TTC549 (cell line): ENCODE results near the gene SLC7A5.
"Not testable (repeated sequence)": the region's sequence is repeated elsewhere in the genome, so short reads cannot be mapped to it uniquely, and the experiment has no call there.

Source experiments
- FAIRE-seq: peaks from 2 replicates; lab custom pipeline; 2012; peaks lifted over from hg19 to GRCh38; lab: Jason Lieb, UNC

Gene SLC7A5

DNA sequence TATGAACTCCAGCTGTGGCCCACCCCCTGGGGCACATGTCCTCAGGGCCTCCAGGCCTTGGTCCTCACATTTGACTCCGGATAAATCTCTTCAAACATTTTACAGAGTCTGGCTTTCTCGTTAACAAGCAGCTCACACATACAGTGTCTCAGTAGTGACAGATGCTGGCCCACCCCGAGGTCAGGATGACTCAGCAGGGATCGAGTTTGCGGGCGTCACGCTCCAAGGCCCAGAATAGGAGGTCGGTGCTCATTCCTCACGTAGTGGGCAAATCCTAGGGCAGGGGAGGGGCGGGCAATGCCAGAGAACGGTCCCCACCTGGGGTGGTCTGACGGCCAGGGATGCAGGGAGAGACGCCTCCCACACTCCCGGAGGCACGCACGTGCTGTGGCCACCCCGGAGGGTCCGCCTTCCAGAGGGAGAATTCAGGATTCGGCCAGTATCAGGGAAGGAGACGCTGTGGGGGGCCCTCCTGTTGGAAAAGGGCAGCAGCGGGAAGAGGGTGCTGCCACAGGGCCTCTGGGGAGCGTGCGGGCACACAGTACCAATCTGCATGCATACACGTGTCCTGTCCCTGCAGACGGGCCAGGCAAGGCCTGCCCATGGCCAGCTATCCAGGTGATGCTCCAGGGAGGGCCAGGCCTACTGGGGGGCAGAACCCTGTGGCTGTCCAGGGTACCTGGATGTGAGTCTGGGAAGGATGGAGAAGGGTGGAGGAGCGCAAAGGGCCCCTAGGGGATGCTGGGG is 8.6 kb downstream of the SLC7A5 start:
- FAIRE-seq, result no peak

DNA sequence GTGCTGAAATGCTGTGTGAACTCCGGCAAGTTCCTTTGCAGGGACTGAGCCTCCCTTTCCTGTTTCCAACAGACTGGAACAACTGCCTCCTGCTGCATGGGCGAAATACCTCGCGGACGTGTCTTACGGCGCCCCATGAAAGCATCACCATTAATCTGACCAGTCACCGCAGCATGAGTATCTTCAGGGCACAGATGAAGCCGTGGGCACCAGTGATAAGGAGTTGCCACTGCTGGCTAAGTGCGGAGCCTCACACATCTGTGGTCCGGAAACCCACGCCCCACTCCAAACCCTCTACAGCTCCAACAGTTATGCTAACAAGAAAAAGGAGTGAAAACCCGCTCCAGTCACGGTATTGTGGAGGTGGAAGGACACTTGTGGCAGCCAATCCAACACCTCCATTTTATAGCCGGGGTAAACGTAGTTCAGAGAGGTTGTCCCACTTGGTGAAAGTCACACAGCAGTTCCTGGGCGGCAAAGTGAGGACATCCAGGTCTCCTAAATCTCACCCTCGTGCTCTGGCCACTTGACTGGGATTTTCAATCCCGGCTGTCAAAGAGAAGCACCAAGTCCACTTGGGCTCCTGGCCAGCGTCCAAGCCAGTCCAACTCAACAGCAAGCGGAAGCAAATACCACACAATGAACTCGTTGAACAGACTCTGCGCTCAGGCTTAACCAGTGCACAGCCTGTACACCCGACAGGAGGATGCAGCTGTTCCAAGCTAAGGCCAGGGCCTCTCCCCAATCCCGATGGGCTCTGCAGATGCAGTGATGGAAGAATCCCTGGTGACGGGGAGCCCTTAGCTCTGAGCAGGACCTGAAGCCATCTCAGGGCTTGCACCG is 10.9 kb downstream of the SLC7A5 start:
- not testable (repeated sequence) for FAIRE-seq

DNA sequence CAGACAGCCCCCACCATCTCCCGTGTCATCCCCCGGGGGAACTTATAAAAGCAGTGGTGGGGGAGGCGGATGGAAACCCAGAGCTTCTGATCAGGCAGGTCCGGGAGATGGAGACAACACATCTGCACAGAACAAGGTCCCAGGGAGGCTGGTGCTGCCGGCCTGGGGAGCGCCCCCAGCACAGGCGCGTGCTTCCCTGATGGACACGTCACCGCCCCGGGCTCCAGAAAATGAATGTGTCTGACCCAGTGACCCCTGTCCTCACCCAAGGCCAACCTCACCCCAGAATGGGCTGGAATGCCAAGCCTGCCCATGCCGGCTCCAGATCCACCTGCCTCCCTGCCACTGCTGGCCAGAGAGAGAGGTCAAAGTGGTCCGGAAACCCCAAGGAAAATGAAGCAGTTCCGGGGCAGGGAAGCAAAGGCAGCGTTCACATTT is 12.5 kb downstream of the SLC7A5 start:
- no peak for FAIRE-seq

DNA sequence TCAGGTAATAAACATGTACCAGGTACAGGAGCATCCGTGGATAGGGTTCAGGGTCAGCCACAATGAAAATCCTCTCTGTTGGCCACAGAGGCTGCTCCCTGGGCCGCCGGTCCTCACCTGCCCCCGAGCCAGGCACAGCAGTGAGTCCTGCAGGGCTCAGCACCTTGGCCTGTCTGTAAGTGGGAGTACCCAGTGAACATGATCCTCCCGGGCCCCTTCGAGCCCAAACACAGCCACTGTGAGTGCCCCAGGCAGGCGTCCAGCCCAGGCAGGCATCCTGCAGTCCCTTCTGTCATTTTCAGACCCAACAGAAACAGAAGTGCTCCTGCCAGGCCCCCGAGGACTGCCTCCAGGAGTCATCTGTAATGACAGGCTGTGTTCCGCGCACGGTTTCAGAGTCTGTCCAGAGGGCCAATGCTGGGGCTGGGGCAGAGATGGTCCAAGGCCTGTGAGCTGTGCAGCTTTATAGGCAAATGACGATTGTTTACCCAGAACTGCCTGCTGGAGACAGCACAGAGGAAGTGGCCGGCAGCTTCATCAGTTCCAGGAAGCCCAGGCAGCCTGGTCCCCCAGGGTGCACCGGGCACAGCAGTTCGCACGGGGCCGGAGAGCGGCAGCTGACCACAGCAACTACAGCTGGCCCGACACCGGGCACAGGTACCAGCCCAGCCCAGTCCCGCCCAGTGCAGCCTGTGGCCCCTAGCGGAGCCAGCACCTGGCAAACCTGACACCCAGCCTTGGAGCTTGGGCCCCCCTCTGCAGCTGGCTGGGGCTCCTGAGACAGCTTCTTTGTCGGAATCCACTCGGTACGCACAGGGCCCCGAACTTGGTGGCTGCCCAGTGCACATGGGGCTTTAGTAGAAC is 13.2 kb downstream of the SLC7A5 start:
- no peak for FAIRE-seq

DNA sequence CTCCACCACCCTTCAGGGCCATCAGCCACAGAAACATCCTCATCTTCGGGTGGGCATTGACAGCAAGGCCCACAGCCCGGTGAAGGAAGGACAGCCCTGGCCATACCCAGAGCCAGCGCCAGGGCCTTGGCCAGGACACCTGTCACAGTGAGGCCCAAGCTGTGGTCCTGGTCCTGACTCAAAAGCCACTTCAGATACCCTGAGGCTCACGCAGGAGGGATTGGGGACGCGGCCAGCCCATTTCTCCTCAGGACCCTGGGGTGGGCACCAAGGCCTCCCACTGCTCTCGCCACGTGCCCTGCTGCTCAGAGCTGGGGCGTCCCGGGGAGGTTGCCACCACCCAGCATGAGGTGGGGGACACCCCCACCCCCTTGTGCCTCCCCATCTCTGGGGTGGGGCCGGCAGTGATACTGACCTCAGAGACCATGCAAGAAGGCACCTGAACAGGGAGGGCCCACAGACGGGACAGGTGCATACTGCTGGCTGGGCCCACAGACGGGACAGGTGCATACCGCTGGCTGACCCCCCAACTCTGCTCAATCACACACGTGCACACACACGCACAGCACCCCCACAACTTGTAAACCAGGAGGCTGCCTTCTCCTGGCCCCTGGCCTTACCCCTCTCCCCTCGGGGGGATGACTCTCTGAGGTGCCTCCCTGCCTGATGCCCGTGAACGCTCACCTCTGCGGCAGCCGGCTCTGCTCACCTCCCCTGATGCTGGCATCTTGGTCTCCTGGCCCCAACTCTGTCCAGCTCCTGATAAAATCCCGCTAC is 14.2 kb downstream of the SLC7A5 start:
- FAIRE-seq, result no peak

DNA sequence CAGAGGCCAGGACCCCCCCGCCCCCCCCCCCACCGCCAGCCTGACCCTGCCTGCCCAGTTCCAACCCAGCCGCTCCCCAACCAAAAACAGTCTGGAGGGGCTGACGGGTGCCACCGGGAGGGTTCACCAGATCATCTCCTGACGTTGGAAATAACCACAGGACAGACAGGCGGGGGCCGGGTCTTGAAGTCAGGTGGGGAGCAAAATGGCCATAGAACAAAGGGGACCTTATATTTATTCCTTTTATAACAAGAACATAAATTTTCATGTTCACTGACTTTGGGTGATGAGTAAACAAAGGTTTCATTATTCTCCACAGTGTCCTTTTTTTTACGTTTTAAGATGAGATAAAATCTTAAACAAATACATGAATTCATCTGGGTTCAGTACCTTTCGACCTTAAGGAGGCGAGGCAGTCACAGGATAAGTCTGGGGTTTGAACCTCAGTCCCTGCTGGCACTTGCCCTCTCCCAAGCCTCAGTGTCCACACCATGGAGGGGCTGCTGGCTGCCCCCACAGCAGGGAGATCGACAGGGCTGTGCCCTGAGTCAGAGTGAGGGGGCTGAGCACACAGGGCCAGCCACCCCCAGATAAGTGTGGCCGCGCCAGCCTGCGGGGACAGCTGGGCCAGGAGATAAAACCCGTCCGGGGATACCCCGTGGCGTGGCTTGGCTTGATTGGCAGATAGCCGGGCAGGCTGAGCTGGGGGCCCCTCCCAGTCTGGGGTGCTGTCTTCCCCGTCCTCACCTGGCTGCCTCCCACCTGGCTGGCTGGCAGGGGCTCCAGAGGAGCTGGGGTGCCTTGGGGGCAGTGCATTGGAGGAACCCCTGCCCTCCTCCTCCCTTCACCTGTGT is 15.0 kb downstream of the SLC7A5 start:
- no peak for FAIRE-seq

DNA sequence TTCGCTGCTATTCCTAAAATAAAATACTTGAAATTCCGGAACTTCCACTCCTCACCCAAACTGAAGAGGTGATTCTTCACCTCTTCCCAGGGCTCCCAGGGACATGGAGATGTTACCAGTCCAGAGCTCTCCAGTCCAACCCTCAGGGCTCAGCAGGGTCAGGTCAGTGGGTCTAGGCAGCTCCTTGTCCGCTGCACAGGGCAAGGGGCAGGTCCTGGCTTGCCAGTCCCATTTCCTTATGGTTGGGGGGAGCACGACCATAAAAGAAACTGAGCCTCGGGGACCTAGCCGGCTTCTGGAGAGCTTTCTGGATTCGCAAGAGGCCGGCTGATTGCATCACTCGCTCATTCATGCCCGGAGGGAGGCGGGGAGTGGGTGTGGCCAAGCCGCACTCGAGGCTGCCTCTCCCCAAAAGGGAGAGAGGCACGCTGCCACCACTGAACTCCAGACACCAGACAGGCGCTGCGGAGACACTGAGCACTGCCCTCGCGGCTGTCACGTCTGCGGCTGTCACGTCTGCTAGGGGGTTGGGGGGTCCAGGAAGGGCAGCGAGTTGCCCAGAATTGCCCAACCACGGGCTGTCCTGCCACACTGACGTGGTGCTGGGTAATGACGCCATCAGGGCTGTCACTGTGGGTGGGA is 15.8 kb downstream of the SLC7A5 start:
- FAIRE-seq, result no peak

DNA sequence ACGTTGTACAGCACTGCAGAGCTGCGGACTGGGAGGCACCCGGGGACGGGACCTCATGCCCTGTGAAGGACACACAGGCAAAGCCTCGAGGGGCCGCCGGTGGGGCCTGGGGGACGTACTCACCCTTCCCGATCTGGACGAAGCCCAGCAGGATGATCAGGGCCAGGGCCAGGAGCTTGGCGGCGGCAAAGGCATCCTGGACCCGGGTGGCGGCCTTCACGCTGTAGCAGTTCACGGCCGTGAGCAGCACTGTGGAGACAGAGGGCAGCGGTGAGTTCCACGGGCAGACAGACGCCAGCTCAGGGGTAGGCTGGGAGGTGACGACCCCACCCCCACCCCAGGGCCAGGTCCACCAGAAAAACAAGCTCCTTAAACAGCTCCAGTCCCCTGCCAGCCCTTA is 17.7 kb downstream of the SLC7A5 start:
- no peak for FAIRE-seq

DNA sequence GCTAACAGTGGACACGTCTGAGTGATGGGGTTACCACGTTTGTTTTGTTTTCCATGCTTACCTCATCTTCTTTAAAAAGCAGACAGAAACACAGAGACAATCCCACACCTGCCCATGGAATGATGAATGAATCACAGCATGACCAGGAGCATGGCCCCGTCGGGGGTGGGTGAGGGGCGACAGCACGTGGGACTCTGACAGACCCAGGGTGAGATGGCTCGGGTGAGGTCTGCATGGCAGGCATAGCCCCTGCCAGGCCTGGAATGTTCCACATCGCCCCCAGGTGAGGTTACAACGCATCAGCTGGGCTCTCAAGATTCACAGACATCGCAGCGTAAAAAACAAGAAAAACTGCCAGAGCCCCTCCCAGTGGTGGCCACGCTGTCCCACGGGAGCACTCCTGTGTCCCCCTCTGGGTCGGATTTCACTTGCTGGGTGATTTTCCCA is 18.1 kb downstream of the SLC7A5 start:
- FAIRE-seq, result no peak

DNA sequence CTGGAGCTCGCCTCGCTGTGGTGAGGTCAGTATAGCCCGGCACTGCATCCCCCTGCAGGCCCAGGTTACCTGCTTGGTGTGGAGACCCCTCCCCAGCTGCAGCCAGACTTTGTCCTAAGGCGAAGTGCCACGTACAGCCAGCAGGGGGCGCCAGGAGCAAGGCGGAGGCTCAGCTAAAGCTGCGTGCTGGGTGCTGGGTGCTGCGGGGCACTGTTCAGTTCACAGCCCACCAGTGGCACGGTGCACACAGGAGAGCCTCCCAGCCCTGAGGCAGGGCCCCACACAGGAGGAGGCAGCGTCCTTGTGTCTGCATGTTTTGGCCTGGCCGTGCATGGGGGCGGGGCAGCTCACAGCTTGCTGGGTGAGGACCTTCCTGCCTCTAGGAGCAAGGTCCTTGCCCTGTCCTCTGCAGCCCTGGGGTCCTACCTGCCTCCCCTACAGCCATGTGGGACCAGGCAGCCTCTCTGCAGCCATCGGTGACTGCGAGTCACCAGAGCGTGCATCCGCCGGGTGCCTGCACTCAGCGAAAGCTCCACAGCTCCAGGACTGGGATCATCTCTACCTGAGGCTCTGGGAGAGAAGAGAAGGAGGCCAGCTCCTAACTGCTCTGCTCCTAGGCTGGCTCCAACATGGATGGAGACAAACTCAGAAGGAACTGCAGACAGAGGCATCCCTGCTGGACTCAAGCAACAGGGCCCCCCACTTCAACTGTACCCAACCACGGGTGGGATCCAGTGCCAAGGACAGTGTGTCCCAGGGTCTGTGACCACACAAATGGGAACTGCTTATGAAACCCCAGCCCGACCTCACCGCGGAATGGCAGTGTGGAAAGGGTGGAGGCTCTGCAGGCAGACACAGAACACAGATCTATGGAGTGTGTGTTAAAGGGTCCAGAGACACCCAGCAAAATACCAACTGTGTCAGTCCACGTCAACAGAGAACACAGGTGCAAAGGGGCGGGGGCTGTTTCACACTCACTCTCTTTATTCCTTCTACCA is 19.0 kb downstream of the SLC7A5 start:
- FAIRE-seq, result no peak

DNA sequence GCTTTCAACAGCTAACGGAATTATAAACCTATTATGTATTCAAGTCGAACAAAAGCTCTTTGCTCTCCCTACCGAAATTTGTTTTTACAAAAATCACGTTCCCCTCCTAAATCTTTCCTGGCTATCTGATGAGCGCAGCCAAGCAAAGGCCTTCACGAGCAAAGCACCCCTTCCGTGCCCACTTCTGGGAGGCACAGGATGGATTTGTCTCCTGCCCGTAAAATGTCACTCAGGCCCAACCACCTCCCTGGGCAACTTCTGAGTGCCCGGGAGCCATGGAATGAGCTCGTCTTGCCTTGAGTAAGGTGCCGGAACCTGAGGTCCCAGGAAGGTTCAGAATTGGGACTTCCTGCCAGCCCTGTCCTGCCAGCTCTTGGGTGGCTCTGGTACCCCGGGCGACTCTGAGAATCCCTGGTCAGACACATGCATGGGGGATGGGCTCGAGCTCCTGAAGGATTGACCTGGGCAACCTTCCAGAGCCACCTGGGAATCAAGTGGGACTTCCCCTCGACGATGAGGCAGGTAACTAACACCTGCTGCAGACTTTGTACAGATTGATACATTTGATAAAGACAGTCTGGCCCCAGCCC is 19.8 kb downstream of the SLC7A5 start:
- FAIRE-seq, result no peak

DNA sequence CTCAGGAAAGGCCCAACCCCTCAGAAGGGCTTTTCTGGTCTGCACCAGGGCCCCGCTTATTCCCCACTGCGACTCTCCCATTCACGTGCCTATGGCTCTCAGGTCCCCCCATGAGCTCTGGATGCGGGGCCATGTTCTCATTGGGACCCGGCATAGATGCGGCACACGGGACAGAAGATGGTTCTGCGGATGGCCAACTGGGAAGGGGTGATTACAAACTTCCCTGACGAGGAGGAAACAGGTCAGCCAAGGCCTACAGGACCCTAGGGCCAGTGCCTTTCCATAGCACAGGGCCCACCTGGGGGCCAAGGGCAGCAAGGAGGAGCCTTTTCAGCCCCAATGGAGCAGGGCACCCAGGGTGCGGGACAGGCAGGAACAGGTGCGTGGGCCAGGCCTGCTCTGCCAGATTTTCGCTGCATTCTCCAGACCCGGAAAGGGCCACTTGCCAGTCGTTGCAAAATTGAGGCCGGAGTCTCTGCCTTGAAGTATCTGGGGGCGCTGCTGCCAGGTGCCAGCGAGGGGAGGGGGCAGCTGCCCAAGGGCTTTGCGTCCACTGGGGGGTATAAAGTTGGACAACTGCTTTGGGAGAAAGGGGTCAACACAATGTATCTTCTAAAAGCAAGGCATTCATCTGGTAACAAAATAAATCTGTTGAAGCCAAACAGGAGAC is 20.5 kb downstream of the SLC7A5 start:
- no peak for FAIRE-seq

DNA sequence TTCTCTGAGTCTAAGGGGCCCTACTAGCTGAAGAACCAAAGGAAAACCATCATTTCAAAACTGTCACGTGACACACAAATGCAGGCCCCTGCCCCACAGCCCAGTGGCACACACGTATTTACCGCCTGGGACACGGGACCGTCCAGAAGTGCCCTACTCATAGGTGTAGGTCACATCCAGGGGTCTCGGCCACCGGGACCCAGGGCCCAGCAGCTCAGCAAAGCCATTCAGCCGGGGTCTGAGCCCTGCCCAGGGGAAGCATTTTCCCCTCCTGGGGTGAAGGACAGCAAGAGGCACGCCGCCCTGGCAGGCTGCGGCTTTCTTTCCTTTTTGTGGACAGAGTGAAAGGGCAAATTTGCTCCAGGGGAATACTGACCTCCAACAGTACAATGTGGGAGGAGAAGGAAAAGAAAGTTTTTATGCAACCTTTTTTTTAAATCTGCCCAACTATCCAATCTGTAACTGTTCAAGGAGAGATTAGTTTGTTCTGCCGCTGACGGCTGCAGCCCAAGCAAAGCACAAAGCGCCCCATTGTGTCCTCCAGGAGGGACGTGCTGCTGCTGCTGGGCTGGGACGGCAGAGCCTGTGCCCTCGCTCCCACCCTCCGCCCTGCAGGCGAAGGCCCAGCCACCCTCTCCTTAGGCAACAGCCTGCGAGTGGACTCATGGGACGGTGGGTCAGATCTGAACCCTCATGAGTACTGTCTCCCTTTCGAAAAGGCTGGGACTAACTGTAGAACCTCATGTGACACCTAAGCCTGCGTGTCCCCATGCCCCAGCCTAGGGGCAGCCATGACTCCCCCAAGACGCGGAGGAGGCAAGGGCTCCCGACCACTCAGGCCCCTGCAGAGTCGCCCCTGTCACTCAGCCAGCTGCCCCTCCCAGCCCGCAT is 21.3 kb downstream of the SLC7A5 start:
- FAIRE-seq, result no peak

DNA sequence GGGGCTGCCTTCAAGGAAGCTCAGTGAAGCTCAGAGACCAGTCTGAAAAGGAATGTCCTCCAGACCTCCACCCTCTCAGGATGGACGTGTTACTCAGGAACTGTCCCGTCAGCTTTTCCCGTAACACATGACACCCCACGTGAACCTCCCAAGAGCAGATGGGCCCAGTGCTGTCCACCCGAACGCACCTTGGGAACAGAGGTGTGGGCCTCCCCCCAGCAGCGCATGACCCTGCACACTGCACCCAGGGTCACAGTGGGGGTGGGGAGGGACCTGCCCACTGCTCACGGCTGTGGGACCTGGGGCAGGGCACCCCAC is 21.9 kb downstream of the SLC7A5 start:
- FAIRE-seq, result no peak

DNA sequence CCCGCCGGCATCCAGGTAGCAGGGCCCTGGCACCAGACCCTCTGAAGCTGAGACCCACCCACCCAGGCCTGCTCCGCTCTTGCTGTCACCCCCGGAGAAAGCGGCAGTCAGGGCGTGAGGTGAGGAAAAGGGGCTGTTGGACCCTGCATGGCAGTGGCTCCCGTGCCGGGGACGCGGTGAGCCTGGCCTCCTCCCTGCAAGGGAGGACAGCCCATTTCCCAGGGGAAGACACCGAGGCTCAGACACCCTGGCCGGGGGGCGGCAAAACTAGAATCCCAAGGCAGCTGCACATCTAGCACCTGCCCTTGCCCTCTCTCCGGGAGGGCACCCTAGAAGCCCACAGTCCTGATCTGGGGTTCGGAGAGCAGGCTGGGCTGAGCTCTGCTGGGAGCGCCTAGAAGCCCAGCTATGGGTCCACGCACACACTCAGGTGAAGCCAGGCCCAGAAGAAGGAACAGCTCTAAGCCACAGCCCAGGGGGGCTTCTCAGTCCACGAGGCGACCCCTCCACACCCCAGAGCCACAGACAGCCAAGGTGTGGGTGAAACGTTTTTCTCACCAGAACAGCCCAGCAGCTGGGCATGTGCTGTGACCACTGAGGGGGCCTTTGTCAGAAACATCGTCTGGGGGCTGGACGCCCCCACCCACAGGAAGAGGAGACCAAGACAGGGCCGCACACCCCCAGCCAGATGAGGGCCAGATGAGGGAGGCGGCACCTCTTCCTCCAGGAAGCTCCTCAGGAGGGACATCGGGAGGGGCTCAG is 22.4 kb downstream of the SLC7A5 start:
- FAIRE-seq, result no peak
